ENCODE measurements around the gene SRGAP2B.
"Not testable (repeated sequence)": the region's sequence is repeated elsewhere in the genome, so short reads cannot be mapped to it uniquely, and the experiment has no call there.

The SRGAP2B gene

DNA sequence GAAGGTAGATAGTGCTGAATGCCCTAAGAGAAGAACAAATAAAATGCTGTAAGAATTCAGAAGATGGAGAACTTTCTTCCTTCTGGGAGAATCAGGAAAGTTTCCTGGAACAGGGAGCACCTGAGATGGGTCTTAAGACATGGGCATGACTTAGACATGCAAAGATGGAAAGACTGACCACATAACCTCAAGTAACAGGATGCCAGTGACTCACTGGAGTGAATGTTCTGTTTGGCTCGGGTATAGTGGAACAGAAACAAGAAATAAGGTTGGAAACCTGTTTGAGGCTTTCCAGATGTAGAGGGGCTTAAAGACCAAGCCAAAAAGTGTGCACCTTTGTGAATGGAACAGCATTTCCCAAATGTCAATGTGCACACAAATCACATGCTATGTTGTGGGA lies 102.2 kb downstream of the SRGAP2B start:
- DNase-seq = not testable (repeated sequence)

DNA sequence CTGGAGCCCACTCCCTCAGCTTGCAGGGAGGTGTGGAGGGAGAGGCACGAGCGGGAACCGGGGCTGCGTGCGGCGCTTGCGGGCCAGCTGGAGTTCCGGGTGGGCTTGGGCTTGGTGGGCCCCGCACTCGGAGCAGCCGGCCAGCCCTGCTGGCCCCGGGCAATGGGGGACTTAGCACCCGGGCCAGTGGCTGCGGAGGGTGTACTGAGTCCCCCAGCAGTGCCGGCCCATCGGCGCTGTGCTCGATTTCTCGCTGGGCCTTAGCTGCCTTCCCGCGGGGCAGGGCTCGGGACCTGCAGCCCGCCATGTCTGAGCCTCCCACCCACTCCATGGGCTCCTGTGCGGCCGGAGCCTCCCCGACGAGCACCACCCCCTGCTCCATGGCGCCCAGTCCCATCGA lies 104.5 kb downstream of the SRGAP2B start:
- not testable (repeated sequence) for DNase-seq

- DNase-seq = not testable (repeated sequence)
Observed at GRCh38 chr1:144987131-144987530, 108.0 kb downstream of the SRGAP2B start.

GRCh38 chr1:144986171-144986860 lies 108.8 kb downstream of the SRGAP2B start:
- not testable (repeated sequence) for DNase-seq

- DNase-seq = not testable (repeated sequence)
Observed at GRCh38 chr1:144985550-144986170, 109.5 kb downstream of the SRGAP2B start.

DNA sequence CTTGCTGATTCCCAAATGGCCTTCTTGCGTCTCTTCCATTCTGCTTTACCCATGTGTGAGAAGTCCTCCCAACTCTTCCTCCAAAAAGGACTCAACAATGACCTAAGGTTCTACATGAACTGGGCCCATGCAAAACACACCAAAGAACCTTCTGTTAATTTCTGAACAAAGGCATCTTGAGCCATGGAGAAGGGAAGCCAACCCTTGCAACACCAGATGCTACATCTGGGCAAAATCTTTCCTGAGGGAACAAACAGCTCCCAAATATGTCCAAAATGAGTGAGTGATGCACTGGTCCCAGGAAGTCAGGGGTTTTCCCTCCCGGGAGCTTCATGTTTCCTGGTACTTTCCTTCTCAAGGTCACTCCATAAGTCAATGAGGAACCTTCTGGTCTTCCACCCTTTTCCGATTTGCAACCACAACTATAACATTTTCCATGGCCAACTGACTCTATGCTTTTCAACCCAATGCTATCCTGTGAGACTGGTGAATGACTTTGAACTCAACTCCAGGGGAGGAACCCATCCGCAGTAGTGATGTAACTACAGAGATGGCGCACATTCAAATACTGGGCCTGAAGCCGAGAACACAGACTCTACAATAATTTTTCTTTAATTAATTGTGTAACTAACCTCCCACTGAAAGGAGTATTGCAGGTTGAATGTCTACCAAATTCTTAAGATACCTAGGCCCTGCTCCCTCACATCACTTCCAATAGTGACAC lies 112.2 kb downstream of the SRGAP2B start:
- DNase-seq = not testable (repeated sequence)

DNA sequence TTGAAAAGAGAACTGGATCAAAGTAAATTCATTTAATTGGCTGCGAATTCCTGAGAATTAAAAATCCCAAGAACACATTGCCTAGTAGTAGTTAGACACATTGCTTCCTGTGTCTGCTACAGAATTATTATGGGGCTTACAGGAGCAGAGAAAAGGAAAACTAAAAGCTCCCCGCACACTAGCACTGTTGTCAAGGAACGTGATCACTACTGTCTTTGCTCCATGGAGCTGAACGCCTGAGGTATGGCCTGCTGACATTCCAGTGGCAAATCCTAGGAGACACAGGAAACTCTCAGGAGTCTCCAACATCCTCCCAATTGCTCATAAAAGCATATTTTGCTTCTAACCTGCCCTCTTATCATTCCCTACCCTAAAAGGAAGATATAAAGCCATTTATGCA lies 114.0 kb downstream of the SRGAP2B start:
- not testable (repeated sequence) for DNase-seq

- DNase-seq = not testable (repeated sequence)
Observed at GRCh38 chr1:144979960-144980595, 115.0 kb downstream of the SRGAP2B start.

GRCh38 chr1:144977856-144978255 lies 117.3 kb downstream of the SRGAP2B start:
- not testable (repeated sequence) for DNase-seq

DNA sequence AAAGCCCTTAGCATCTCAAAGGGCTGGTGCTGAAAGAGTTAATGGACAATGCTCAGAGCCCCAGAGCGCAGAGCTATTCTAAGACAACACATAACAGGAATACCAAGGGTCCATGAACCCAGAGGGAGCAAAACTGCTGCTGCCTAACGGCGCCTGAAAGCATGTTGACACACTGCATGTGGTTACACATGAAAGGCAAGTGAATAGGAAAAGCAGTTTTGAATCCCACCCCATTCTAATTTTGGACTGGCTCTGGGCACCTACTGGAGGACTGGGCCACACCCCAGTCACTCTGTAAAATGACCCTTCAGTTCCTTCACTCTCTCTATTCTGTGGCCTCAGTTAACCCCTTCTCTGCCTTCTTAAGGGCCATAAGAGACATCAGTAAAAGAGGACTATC lies 123.2 kb downstream of the SRGAP2B start:
- not testable (repeated sequence) for DNase-seq

GRCh38 chr1:144966488-144966887 lies 128.6 kb downstream of the SRGAP2B start:
- DNase-seq = not testable (repeated sequence)

GRCh38 chr1:144964765-144965164 lies 130.4 kb downstream of the SRGAP2B start:
- DNase-seq = not testable (repeated sequence)

- DNase-seq = not testable (repeated sequence)
Observed at GRCh38 chr1:144964186-144964585, 130.9 kb downstream of the SRGAP2B start.

- DNase-seq = not testable (repeated sequence)
Observed at GRCh38 chr1:144963571-144963970, 131.6 kb downstream of the SRGAP2B start.

DNA sequence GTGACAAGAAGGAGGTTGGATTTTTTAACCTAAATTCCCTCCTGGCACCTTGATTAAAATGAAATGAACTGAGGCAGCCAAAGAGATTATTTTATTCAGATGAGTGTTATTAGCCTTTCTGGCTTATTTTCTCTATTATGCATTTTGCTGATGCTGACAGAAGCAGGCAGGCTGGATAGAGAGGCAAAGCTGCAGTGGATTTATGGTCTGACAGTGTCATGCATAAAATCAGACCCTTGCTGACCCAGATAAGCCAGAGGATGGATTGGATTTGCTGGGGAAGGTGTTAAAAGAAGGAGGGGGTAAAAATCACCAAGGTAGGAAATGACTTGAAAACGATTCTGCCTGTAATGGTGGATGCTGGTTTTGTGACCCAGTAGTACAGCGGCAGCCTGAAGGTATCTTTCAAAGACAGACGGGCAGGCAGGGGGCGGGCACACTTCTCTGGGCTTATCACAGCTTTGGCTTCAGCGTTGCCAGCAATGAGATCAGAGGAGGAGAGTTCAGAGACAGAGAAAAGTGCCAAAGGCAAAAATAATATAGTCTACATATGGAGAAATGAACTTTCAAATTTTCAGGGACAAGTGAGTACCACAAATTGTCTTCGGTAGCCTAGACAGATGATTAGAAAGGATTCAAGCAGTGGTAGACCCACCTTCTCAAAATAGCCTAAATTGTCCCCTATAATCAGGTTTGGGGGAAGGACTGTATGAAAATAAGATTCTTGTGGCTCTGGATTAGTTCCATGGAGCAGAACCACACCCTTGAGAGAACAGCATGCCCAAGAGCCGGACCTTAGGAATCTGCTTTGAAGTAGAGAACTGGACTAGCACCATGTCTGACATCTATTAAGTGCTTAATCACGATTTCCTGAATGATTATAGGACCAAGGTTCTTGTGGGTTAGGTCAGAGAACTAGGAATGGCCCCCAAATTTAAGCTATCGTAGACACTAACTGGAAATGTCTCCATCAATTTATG lies 133.2 kb downstream of the SRGAP2B start:
- DNase-seq = not testable (repeated sequence)

GRCh38 chr1:144960929-144961488 lies 134.1 kb downstream of the SRGAP2B start:
- DNase-seq = not testable (repeated sequence)

DNA sequence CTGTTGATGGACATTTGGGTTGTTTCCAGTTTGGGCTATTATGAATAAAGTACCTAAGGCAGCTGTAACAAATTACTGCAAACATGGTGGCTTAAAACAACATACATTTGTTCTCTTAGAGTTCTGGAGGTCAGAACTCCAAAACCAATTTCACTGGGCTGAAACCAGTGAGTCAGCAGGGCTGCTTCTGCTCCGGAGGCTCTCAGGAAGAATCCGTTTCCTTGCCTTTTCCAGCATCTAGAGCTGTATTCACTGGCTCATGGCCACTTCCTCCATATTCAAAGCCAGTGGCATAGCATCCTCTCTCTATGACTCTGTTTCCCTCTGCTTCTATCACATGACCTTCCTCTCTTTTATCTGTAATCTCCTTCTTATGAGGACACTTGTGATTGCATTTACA lies 146.7 kb downstream of the SRGAP2B start:
- DNase-seq = not testable (repeated sequence)

- not testable (repeated sequence) for DNase-seq
Observed at GRCh38 chr1:144947495-144947894, 147.6 kb downstream of the SRGAP2B start.

- not testable (repeated sequence) for DNase-seq
Observed at GRCh38 chr1:144946525-144947480, 148.3 kb downstream of the SRGAP2B start.

GRCh38 chr1:144941710-144942109 lies 153.4 kb downstream of the SRGAP2B start:
- not testable (repeated sequence) for DNase-seq

Measured in CD4-positive, alpha-beta T cell treated with Interleukin-17A for 1 hour (primary cell).